Activated T-helper 9 cell treated with anti-CD3 and anti-CD28 coated beads, Interleukin-2, amount 50 U/mL, for 16 hours (primary cell): ENCODE measurements around the gene NUDT21.
"Not testable (repeated sequence)": the region's sequence is repeated elsewhere in the genome, so short reads cannot be mapped to it uniquely, and the experiment has no call there.

Experiments used
- DNase-seq: peaks from one replicate; pipeline ENCODE4 v3.0.0-alpha.2; 2020; ENCODE audit warnings: low read depth

Gene NUDT21

GRCh38 chr16:56419740-56420548, 31.2 kb downstream of the NUDT21 start:
- no peak for DNase-seq

DNA sequence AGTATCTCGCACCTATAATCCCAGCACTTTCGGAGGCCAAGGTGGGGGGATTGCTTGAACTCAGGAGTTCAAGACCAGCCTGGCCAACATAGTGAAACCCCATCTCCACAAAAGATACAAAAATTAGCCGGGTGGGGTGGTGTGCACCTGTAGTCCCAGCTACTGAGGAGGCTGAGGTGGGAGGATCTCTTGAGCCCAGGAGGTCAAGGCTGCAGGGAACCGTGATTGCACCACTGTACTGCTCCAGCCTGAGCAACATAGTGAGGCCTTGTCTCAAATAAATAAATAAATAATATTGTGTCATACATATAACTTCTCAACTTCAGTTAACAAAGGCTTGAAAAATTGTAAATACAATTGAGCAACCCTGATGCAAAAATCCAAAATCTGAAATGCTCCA, 34.0 kb downstream of the NUDT21 start:
- no peak for DNase-seq

- DNase-seq = no peak
Observed at GRCh38 chr16:56415875-56416274, 35.3 kb downstream of the NUDT21 start.

- no peak for DNase-seq
Observed at GRCh38 chr16:56414366-56414765, 36.8 kb downstream of the NUDT21 start.

GRCh38 chr16:56413381-56413780, 37.8 kb downstream of the NUDT21 start:
- DNase-seq = no peak

DNA sequence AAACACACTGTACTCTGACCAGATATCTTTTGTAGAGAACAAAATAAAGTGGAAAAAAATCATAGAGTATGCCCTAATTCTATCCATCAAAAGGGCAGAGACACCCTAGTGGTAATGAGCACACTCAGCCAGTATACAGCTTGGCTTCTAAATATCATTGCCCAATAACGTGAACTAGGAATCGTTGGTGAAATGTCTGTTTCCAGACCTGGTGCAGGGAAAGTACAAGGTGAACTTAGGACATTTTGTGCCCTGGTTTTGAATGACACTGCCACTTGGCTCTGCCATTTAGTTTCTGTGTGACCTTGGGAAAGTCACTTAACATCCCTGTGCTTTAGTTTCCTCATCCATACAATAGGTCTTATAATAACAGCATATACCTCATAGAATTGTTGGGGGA, 39.5 kb downstream of the NUDT21 start:
- no peak for DNase-seq

GRCh38 chr16:56411123-56411522, 40.0 kb downstream of the NUDT21 start:
- no peak for DNase-seq

DNA sequence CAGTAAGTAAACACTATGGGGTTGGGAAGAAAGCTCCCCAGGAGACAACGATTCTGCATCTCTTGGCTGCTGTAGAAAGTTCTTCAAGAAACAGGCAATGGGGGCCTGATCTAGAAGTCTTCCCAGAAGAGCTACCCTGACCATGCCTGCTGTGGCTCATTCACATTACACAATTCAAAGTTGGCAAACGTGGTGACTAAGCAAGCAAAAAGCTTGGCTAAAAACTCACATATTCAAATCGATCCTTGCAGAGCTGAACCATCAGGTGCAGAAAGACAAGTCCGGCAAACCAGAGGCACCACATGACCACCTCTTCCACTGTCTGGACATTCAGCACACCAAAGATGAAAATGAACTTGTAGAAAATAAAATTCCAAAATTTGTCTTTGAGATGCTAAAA, 41.9 kb downstream of the NUDT21 start:
- no peak for DNase-seq

- DNase-seq = no peak
Observed at GRCh38 chr16:56408379-56409098, 42.6 kb downstream of the NUDT21 start.

GRCh38 chr16:56405977-56406672, 45.0 kb downstream of the NUDT21 start:
- DNase-seq = no peak

- no peak for DNase-seq
Observed at GRCh38 chr16:56401482-56401881, 49.6 kb downstream of the NUDT21 start.

GRCh38 chr16:56400458-56400857, 50.7 kb downstream of the NUDT21 start:
- DNase-seq = no peak

GRCh38 chr16:56399486-56399885, 51.6 kb downstream of the NUDT21 start:
- DNase-seq = no peak

DNA sequence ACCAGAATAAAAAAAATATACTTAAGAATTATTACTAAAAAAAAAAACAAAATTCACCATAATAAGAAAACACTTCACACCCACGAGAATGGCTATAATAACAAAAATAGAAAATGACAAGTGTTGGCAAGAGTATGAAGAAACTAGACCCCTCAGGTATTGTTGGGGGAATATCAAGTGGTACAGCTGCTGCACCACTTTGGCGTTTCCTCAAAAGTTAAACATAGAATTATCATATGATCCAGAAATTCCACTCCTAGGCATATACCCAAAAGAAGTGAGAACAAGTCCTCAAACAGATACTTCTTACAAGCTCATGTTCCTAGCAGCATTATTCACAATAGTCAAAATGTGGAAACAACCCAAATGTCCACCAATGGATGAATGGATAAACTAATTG, 52.1 kb downstream of the NUDT21 start:
- DNase-seq = no peak

DNA sequence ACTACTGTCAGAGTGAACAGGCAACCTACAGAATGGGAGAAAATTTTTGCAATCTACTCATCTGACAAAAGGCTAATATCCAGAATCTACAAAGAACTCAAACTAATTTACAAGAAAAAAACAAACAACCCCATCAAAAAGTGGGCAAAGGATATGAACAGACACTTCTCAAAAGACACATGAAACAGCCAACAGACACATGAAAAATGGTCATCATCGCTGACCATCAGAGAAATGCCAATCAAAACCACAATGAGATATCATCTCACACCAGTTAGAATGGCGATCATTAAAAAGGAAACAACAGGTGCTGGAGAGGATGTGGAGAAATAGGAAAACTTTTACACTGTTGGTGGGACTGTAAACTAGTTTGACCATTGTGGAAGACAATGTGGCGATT, 54.4 kb downstream of the NUDT21 start:
- DNase-seq = not testable (repeated sequence)

- no peak for DNase-seq
Observed at GRCh38 chr16:56389554-56389953, 61.6 kb downstream of the NUDT21 start.

DNA sequence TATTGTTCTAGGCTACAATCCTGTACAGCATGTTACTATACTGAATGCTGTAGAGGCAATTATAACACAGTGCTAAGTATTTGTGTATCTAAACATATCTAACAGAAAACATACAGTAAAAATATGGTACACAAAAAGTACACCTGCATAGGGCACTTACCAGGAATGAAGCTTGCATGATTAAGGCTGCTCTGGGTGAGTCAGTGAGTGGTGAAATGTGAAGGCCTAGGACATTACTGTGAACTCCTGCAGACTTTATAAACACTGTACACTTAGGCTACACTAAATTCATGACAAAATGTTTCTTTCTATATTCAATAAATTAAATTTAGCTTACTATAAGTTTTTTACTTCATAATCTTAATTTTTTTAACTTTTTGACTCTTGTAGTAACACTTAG, 62.9 kb downstream of the NUDT21 start:
- DNase-seq = no peak

- no peak for DNase-seq
Observed at GRCh38 chr16:56387396-56387795, 63.7 kb downstream of the NUDT21 start.

GRCh38 chr16:56384074-56384721, 66.9 kb downstream of the NUDT21 start:
- no peak for DNase-seq

- DNase-seq = no peak
Observed at GRCh38 chr16:56382901-56383355, 68.2 kb downstream of the NUDT21 start.

DNA sequence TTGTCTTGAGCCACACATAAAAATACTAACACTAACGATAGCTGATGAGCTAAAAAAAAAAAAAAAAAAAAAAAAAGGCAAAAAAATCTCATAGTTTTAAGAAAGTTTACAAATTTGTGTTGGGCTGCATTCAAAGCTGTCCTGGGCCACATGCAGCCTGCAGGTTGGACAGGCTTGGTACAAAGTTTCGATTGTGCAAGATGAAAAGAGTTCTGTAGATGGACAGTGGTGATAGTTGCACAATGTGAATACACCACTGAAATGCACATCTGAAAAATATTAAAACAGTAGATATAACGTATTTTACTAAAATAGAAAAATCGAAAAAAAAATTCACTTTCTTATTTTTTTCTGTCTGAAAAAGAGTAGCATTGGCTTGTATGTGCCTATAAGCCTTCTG, 68.7 kb downstream of the NUDT21 start:
- no peak for DNase-seq

GRCh38 chr16:56380778-56381485, 70.2 kb downstream of the NUDT21 start:
- not testable (repeated sequence) for DNase-seq
